COLO668 (cell line): Measurements from ENCODE around the gene GRM8.

Source experiments
- DNase-seq: peaks from one replicate; lab custom pipeline; 2025; ENCODE audit not compliant: unreplicated experiment; lab: John Stamatoyannopoulos, UW

GRM8 gene

DNA sequence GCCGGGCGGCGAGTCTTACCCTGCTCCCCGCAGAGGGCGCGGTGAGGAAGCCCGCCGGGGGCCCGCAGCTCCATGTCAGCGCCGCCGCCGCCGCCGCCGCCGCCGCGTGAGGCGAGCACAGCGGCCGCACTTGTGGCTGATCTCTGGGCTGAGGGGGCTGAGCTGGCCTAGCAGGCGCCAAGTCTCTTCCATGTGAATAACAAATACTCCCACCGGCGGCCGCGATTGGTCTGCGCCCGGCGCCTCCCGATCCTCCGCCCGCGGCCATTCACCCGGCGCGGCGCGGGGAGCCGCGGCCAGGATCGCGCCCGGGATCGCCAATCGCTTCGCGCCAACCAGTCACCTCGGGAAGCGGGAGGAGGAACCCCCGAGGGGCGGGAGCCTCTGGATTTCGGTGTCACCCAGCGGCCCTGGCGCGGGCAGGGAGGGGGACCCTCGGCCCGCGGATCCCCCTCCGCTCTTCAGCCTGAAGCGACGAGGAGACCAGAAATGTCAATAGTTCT is at the start of gene GRM8:
Gene GRM8 (minus strand): TSS at position 164 of the 503 bp plus-strand sequence.
- peak; percentile 80 for DNase-seq

DNA sequence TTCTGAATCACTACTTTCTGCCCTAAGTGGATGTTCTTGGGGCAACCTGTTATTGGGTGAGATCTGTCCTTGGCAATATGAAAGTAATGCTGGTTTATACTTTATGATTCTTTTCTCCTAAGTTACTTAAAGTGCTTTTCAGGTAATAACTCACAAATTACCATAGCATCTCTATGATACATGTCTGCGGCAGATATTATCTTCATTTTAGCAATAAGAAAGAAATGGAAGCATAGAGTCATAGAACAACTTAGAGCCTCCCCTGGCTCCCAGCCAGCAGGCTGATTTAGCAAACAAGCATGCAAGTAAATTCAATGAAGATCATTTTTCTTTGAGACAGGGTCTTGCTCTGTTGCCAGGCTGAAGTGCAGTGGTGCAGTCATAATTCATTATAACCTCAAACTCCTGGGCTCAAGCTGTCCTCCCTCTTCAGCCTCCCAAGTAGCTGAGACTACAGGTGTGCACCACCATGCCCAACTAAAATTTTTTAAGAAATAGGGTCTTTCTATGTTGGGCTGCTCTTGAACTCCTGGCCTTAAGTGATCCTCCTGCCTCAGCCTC is 38.1 kb upstream of the GRM8 start:
- DNase-seq = no peak

DNA sequence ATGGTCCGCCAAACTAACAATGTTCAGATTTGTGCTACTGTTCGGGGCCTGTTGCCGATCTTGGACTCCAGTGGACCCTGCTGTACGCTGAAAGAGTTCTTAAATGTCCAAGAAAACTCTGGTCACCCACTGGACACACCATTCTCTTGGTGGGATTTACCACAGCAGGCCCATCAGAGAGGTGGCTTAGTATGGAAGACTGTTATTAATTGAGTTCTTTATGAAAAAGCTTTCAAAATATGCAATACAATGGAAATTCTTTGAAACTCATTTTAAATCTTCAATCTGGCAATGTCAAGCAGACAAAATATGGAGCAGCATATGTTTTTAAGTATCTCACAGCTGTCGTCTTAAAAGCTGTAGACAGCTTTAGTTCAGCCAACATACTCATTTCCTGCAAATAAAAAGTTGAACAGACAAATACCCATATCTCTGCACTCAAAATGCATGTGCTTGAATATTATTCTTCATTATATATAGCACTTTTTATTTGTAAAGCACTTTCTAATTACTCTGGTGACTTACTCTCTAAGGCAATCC is 37.4 kb upstream of the GRM8 start:
- no peak for DNase-seq

DNA sequence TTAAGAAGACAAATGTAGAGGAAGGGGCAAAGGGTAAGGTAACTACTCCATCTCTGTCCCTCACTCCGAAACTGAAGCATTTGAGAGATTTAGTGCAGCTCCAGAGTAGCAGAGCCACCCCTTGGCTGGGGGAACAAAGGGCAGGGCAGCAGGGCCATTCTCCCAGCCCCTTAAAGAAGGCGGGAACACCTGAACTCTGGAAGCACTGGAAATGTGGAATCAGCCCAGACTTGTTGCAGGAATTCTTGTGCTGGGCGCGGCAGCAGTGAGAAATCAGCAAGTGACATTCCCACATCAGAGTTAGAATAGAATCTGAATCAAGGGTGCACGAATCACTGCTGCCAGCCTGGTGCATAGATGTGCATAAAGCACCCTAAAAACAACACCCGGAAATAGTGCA is 34.4 kb upstream of the GRM8 start:
- DNase-seq = no peak

DNA sequence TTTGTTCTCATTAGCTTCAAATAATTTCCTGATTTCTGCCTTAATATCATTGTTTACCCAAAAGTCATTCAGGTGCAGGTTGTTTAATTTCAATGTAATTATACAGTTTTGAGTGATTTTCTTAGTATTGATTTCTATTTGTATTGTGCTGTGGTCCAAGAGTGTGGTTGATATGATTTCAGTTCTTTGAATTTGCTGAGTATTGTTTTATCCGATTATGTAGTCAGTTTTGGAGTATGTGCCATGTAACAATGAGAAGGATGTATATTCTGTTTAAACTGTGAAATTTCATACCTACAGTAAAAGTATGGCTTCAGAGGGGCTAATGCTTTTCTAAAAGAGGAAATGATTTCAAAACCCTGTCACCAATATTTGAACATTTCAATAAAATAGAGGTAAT is 17.4 kb upstream of the GRM8 start:
- DNase-seq = no peak

DNA sequence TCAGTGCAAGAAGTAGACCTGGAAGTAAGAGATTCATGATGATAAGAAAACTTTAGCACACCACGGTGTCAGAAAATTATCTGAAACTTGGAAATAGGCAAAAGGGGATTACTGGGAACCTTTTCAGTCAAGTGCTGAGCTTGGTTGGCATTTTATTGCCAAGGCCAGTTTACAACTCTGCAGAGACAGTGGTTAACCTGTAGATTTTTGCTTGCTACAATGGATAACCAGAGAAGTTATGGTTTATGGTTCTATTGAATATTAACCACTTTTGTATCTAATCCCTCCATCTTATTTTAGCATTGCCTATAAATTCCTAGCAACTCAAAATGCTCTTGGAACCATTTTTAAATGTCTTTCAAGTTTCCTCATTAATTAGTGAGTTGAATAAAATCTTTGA is 13.3 kb upstream of the GRM8 start:
- no peak for DNase-seq

DNA sequence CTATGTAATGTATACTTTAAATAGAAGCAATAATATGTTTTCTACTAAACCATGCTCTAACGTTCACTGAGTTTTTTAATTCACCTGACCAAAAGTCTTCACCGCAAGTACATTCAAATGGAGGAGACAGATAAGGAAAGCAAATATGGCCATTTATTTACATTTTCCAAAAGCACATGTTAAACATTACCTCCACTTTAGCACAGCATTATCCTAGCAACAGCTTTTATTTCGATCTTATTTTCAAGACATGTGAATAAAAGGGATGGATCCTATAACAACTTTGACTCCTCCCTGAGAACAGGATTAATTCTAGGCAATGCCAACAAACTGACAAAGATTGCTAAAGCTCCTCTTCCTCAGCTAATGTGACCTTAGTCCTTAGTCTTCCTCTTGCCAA is 11.5 kb upstream of the GRM8 start:
- DNase-seq = no peak

DNA sequence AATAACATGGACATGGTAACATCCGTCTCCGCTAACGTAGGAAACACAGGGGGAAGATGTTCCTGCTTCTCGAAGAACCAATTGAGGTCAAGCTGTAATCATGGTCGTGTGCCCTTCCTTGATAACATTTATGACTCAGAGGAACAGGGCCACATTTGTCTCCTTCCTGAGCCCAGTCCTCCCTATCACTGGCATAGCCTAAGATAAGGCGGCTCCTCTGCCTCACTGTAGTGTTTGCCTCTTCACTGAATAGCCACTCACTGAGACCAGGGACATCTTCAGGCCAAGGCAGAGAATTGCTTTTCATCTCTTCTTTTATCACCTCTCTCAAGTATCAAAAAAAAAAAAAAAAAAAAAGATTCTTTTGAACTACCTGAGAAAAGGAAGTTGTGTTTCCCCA is 5.4 kb upstream of the GRM8 start:
- DNase-seq = no peak

DNA sequence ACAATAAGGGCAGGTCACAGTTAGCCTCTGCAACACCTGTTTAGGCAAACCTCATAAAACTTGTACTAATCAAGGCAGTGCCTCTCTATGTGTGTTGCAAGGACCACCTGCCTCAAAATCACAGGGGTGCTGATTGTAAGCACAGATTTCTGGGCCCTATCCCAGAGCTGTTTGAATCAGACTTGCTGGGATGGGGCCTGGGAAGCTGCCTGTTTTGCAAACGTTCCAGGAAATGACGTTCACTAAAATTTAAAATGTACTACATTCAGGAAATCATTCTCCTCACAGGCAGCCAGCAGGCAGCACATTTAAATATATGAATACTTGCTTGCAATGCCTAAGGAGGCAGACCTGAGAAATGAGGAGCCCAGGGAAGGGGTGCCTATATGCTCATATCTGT is 4.3 kb upstream of the GRM8 start:
- no peak for DNase-seq

DNA sequence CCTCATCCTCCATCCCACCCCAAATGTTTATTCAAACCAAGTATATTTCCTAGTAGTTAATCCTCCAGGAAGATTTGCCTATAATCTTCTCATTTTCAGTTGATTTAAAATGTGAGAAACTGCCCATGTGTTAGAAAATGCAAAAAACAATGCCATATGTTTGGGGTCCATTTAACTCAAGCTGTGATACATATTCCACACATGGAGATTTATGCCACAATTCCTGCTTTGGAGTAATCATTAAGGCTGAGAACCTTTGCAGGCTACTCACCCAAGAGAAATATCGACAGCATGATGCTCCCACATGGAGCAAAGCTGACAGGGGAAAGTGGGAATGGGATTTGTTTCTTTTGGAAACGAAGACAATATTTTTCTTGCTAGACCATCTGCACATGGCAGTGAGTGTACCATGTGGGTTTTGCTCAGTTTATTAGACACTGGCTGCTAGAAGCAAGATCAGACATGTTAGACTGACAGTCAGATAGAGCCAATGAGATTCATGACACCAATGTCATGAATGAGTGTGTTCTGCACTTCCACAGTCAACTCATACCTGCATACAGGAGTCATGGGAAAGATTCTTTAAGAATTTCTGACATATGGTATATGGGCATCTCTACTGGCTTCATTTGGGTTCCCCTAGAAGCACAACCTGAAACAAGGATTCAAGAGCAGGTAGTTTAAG is 3.4 kb upstream of the GRM8 start:
- no peak for DNase-seq

DNA sequence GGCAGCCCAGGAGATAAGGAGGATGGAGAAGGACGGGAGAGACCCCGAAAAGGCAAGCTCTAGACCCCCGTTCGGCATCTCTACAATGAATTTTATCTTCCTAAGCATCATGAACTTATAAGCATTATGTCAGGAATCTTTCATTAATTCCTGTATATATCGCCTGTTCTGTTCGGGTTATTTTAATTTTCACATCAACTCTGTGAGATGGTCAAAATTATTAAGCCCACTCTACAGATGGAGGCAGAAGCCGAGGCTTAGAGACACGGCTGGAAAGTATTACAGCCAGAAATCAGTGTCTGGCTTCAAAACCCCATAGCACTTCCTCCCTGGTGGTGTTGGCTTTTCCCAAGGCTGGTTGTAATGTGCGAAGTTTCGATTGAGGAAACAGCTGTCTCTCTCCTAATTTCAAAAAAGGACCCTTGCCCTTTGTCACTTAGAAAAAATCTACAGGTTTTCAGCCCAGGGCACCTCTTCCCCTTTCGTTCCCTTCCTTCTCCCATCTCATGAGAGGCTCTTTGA is 1.5 kb upstream of the GRM8 start:
- no peak for DNase-seq

DNA sequence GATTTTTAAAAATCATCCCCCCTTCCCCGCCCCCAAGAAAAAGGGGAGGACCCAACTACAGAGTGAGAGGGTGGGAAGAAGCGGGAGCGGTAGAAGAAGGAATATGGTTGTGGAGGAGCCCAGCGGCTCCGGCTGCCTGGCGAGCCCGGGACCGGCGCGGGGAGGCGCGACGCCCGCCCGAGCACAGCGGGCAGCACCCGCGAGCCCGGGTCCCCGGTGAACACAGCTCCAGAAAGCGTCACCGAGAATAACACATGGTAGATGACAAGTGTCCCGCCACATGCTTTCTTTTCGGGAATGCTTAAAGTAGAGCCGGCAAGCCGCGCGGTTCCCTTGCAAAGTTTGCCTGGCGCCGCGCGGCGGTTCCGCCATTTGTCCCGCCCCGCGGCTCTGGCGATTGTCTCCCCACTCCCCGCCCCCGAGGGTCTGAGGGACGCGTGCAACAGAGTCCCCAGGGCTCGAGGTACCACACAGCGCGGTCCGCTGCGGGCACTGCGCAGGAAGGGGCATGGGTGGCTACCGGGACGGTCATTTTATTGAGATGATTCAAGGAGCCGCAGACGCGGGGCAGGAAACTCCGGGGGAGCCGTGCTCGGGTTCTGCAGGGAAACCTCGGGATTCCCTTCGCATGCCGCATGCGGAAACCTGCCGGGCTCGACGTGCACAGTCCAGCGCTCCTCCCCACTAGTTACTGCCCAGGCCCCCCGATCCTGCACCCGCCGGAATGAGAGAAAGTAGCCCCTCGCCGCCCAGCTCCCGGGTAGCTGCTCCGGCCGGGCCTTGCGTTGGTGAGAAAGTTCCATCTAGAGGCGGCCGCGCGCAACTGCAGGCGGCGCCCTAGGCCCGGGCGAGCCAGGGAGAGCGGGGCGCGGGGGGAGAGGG is 781 bp upstream of the GRM8 start:
- peak; percentile 78 for DNase-seq

DNA sequence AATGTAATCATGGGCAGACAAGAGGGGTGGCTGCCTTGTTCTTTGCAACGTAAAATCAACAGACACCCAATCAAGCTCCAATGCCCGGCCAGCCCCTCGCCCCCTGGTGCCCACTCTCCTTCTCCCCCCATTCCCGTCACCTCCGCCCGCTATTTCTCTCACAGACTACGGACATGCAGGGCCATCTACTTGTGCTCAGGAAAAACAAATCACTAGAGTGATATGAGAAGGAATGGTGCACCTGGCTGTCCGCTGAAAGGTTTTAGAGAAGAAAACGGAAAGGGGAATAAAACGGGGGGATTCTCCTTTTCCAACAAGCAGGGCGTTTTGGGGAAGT is 396 bp downstream of the GRM8 start:
- peak; percentile 36 for DNase-seq

DNA sequence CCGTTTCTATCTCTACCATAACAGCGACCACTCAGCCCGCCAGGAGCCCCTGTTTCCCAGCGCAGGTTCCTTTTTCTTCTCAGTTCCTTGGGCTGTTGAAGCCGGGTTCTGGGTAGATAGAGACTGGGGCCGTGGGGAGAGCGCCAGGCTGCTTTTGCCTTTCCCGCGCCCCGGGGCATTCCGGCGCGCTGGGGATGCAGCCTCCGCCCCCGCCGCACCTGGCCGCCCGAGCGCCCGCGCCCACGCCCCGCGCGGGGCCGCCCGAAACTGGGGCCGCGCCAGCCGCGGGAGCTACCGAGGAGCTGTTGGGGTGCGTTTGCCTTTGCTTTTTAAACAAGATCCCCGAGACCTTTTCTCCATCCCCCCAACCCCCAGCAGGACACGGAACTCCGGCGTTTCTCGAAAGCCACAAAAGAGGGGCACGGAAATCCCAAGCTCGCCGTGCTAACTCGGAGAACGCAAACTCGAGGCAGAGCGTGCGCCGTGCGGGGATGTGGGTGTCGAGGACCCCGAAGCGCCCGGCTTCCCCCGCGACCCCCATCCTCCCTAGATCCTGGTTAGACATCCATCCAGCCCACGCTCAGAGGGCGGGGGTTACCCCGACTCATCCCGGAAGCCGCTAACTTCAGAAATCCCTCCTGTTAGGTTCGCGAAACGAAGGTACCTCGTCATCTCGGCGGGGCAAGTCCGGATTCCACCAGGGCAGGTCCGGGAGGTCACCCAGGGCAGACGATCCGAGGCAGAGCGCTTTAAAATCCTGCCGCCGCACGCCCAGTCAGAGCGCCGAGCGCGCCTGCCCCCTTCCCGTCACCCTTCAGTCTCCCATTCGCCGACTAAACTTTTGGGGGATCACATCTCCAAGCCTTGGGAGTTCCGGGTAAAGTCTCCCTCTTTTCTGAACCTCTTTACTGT is 1.0 kb downstream of the GRM8 start:
- DNase-seq = peak; percentile 46

DNA sequence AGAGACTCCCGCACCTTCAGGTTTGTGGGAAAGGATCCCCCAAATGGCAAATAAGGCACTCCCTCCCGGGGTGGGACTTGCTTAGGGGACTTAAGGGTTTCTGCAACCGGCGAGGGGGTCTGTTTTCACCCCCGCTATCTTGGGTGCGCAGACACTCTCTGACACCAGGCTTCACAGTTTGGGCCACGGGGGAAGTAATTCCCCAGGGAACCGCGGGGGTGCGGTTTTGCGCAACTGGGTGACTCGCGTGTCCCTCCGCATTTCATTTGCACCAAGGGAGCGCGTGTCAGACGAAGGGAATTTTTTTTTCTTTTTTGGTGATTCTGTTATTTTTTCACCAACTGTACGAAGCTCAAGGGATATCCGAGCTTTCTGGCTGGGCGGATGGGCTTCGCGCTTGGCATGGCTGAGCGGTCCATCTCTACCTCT is 1.7 kb downstream of the GRM8 start:
- no peak for DNase-seq

DNA sequence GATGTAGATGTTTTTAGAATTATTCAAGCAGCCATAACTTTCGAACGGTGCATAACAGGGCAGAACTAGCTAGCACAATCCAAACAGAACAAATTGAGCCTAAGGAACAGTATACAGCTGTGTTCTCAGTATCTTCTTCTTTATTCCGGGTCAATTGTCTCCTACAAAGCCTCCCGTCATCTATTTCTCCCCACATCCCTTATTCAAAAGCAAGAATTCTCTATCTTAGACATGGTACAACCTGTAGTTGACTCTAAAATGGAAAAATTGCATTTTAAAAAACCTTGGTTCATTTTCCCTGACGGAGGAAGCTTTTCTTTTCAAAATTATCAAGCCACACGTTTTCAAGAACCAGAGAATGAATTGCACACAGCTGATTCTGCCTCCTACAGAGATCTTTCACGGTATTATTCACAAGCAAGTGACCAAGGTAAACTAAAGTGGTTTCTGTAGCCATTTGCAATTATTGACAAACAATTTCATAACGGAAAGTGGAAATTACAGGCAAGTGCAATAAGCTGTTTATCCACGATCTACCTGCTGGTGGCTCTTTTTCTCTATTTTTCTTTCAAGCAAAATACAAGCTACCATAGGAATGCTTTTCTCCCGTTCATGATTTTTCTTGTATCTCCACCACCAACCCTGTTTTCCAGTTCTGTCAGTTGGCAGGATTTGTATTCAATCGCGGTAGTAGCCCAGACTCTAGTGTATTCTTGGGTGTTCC is 2.3 kb downstream of the GRM8 start:
- no peak for DNase-seq

DNA sequence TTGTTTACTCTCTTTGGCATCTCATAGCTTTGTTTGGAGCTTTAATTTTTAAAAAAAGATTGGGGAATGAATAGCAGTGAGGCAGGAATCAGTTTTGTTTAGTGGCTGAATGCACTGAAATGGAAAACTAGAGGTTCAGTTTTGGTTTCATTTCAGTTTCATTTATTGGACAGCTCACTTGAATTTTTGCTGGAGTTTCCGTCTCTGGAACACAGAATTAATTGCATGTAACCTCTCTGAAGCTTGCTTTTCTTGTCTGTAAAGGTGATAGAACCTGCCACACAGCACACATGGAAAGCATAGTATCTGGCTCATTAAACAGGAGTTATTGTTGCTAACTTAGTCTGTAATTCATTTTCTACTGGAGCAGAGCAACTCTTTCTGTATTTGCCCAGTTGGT is 7.1 kb downstream of the GRM8 start:
- no peak for DNase-seq

DNA sequence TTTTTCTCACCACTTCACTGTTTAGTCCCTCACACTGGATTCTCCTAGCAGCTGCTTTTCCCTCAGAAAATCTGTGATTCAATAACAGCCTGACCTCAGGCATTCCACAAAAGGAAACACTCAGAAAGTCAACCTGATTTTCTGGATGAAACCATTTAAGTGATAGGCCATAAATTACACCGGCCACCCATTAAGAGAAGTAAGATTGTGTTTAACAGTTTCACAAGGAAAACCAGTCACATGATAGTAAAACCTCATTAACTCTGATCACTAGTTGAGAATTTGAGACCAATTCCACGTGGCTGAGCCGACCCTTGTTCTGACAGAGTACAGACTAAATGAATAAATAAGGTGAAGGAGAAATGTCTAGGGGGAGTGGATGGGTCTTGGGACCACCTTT is 7.7 kb downstream of the GRM8 start:
- DNase-seq = no peak

DNA sequence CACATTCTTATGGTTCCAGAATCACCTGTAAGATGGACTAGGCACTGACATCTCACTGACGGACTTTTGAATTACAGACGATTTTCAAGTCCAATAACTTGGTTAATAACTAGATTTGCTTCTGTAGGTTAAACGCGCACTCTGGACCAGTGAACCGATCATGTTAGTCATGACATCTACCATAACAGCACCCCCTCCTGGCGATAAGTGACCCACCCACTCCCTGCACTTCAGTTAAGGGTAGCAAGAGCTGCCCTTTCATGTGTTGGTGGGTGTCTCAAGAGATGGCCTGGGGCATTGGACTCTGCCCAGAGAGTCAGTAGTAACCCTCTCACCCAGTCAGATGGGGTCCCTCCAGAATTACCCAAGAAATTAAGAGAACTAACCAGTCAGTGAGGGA is 12.9 kb downstream of the GRM8 start:
- peak; percentile 4 for DNase-seq

DNA sequence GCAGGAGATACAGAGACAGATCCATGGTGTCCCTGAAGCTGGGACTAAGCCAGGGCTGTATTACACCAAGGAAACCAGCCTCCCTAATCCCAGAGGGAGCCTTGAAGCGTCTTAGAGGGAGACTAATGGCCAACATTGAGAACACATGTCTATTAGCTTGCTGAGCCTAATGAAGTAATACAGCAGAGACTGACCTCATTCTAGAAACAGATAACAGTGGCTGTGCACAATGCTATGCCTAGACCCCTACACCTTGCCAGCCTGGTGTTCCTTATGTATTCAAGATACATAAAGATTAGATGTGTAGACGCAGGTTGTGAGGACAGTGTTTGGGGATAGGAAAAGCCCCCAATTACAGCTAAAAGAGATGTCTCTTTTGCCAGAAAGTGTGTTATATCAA is 19.1 kb downstream of the GRM8 start:
- DNase-seq = no peak
